Lung (tissue), 12 donors: ENCODE measurements around the gene UBE2V1. TPM values are rescaled to one million over a fixed set of nuclear protein-coding genes. Genes with fewer than 3 reads are reported as not detected.

Source experiments
- ATAC-seq: fragments of 200-7000 bp; cut with Tn5 transposase; one replicate; pipeline ENCODE4 v1.9.1; 2020; ENCODE audit warnings: moderate number of reproducible peaks; ENCODE audit not compliant: insufficient read depth, low FRiP score
- DNase-seq, 3 donors: peaks; one replicate each; pipeline ENCODE4 v3.0.0-alpha.2; 2013 to 2017
- H3K27ac ChIP-seq, 2 donors: one replicate each; pipeline ENCODE4 v1.5.1; 2013; ENCODE audit warnings: mild to moderate bottlenecking in 2 of 2, moderate library complexity in 2 of 2, control low read depth in 1 of 2, inconsistent platforms in 1 of 2, low read depth in 1 of 2, low read length in 1 of 2
- H3K27me3 ChIP-seq, 3 donors: one replicate each; pipeline ENCODE4 v1.5.1; 2013; ENCODE audit warnings: low read length in 2 of 3; ENCODE audit not compliant: control insufficient read depth in 3 of 3, insufficient read depth in 3 of 3
- H3K36me3 ChIP-seq, 4 donors: one replicate each; pipeline ENCODE4 v1.5.1; 2013; ENCODE audit warnings: low read length in 4 of 4, mild to moderate bottlenecking in 1 of 4, moderate library complexity in 1 of 4; ENCODE audit not compliant: control insufficient read depth in 4 of 4, insufficient read depth in 4 of 4
- H3K4me1 ChIP-seq, 5 donors: one replicate each; pipeline ENCODE4 v1.5.1; 2013; ENCODE audit warnings: low read length in 5 of 5, mild to moderate bottlenecking in 2 of 5, moderate library complexity in 1 of 5; ENCODE audit not compliant: control insufficient read depth in 5 of 5, insufficient read depth in 5 of 5
- H3K4me3 ChIP-seq: one replicate; pipeline ENCODE4 v1.5.1; 2013; ENCODE audit warnings: mild to moderate bottlenecking, control low read depth, moderate library complexity
- H3K9ac ChIP-seq, 2 donors: one replicate each; pipeline ENCODE4 v1.5.1; 2013; ENCODE audit warnings: low read length in 2 of 2, control low read depth in 1 of 2; ENCODE audit not compliant: insufficient read depth in 1 of 2
- H3K9me3 ChIP-seq, 4 donors: one replicate each; pipeline ENCODE4 v1.5.1; 2013; ENCODE audit warnings: low read length in 3 of 4, mild to moderate bottlenecking in 1 of 4, moderate library complexity in 1 of 4; ENCODE audit not compliant: control insufficient read depth in 4 of 4, insufficient read depth in 3 of 4
- CTCF ChIP-seq: IDR thresholded peaks from 2 replicates; pipeline ENCODE4 v1.5.1; 2012; ENCODE audit warnings: mild to moderate bottlenecking; ENCODE audit errors: control extremely low read depth, extremely low read depth
- WGBS, 2 donors: extraction: QIAGEN DNeasy Blood & Tissue Kit; methylation state at CpG; one replicate each; pipeline ENCODE4 v1.1.7; 2013; 5-methylcytosine and 5-hydroxymethylcytosine counted together
- polyA plus RNA-seq, 2 donors: library from polyadenylated mRNA; stranded (reverse); fragments of 200-250 nt; gene quantifications; one replicate each; pipeline ENCODE4 v1.2.1, GENCODE V29; 2013
- total RNA-seq, 2 donors: library from RNA; depleted of rRNA in 1 of 2; stranded (reverse); fragments of >200 nt in 1 of 2; gene quantifications; one replicate each; pipeline ENCODE4 v1.2.1, GENCODE V29; 2014 to 2021
- donor health status: control.
- donor health status: control.
- donor health status: Bipolar disorder and iron deficiency.
- donor health status: healthy.
- donor health status: DM: yes; HTN: yes; CAD: no.

The UBE2V1 gene
- total and polyA plus RNA-seq, 4 donors = 56.4 to 103 (median 69.2) TPM

GRCh38 chr20:50038169-50038568 lies 74.8 kb downstream of the UBE2V1 start:
- ATAC-seq (no peak), DNase-seq (no peak)
- H3K27me3 ChIP-seq = no peaks in the 10 kb centered on the region
- H3K9ac ChIP-seq = no peak overlapping the region
- H3K4me1 ChIP-seq = peaks cover 0 to 18% (median 7%) of the 10 kb centered on the region in 5 donors
- TF ChIP-seq CTCF = no peak
- 64 to 79% methylated on average over 6 of the region's 6 CpGs for WGBS, 2 donors
- no peaks in the 10 kb centered on the region for H3K9me3 ChIP-seq
- H3K36me3 ChIP-seq = no peaks in the 10 kb centered on the region
- no peak overlapping the region for H3K4me3 ChIP-seq
- H3K27ac ChIP-seq = no peak overlapping the region

GRCh38 chr20:50037575-50037974 lies 75.4 kb downstream of the UBE2V1 start:
- no peak for ATAC-seq
- 86 to 91% methylated on average over 7 of the region's 7 CpGs for WGBS, 2 donors
- Histone ChIP-seq H3K4me3 (no peak overlapping the region), H3K4me1 (peaks cover 0 to 18% (median 7%) of the 10 kb centered on the region in 5 donors), H3K27ac (no peak overlapping the region), H3K9ac (no peak overlapping the region), H3K36me3 (no peaks in the 10 kb centered on the region), H3K27me3 (no peaks in the 10 kb centered on the region), H3K9me3 (no peaks in the 10 kb centered on the region)
- no peak for TF ChIP-seq CTCF
- no peak for DNase-seq

GRCh38 chr20:50037123-50037522 lies 75.8 kb downstream of the UBE2V1 start:
- Histone ChIP-seq H3K27me3 (no peaks in the 10 kb centered on the region), H3K4me3 (no peak overlapping the region), H3K4me1 (peaks cover 0 to 18% (median 7%) of the 10 kb centered on the region in 5 donors), H3K27ac (no peak overlapping the region), H3K9ac (no peak overlapping the region), H3K36me3 (no peaks in the 10 kb centered on the region), H3K9me3 (no peaks in the 10 kb centered on the region)
- no peak for ATAC-seq
- no peak for TF ChIP-seq CTCF
- 73 to 83% methylated on average over 3 of the region's 3 CpGs for WGBS, 2 donors
- DNase-seq = no peak

- Histone ChIP-seq H3K4me1 (peaks cover 0 to 18% (median 7%) of the 10 kb centered on the region in 5 donors), H3K36me3 (no peaks in the 10 kb centered on the region), H3K27ac (no peak overlapping the region), H3K27me3 (no peaks in the 10 kb centered on the region), H3K9ac (no peak overlapping the region), H3K9me3 (no peaks in the 10 kb centered on the region), H3K4me3 (no peak overlapping the region)
- 91 to 95% methylated on average over 3 of the region's 3 CpGs for WGBS, 2 donors
- ATAC-seq (no peak), DNase-seq (no peak)
- TF ChIP-seq CTCF = no peak
These were observed 76.2 kb downstream of the UBE2V1 start for GRCh38 chr20:50036703-50037102.
